HT-29 (cell line): ENCODE data around the gene PLCXD1. TPM values are rescaled to one million over a fixed set of nuclear protein-coding genes. Genes with fewer than 3 reads are reported as not detected.
"Not testable (repeated sequence)": the region's sequence is repeated elsewhere in the genome, so short reads cannot be mapped to it uniquely, and the experiment has no call there.

Source experiments
- DNase-seq: peaks from one replicate; pipeline ENCODE4 v3.0.0-alpha.2; 2015; ENCODE audit warnings: low spot score
- total RNA-seq: library from RNA; depleted of rRNA; stranded (reverse); fragments of >200 nt; shearing (Covaris generic); gene quantifications from 2 replicates; pipeline ENCODE4 v1.2.3, GENCODE V29; 2014

Gene PLCXD1
- total RNA-seq, 1 experiment from 2014 or later = 58.2 TPM

DNA sequence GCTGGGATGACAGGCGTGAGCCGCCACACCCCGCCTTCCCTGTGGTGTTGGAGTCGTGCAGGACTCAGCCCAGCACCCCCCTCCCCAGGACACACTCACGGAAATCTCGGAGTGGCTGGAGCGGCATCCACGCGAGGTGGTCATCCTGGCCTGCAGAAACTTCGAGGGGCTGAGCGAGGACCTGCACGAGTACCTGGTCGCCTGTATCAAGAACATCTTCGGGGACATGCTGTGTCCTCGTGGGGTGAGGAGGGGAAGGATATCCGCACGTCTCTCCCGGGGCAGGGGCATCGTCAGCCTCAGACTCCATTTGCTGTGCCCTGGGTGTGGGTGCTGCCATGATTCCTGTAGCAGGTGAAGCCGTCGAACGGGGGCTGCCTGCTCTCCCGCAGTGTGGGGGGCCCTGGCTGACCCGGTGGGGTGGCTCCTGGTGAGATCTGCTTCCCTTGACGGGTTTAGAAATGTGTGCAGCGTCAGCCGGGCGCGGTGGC is 10.3 kb downstream of the PLCXD1 start:
- no peak for DNase-seq

DNA sequence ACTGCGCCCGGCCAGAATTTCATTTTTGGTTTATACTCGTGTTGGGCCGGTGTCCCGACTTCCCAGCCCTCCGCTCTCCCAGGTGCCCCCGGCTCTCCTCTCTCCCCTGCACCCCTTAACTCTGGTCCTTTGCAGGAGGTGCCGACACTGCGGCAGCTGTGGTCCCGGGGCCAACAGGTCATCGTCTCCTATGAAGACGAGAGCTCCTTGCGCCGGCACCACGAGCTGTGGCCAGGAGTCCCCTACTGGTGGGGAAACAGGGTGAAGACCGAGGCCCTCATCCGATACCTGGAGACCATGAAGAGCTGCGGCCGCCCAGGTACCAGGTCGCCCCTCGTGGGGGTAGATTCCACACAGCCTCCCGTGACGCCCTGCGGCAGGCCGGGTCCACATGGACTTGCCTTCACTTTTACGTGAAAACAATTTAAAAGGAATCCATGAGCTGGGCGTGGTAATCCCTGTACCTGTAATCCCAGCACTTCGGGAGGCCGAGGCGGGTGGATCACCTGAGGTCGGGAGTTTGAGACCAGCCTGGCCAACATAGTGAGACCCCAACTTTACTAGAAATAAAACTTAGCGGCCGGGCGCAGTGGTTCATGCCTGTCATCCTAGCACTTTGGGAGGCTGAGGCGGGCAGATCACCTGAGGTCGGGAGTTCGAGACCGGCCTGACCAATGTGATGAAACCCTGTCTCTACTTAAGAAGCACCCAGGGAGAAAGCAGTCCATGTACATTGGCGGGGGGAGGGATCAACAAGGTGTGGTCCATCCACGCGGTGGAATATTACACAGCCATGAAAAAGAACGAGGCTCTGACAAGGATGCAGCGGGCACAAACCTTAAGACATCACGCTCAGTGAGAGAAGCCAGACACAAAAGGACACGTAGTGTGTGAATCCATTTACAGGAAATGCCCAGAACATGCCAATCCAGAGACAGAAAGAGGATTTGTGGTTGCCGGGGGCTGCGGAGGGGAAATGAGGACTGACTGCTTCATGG is 12.0 kb downstream of the PLCXD1 start:
- no peak for DNase-seq

DNA sequence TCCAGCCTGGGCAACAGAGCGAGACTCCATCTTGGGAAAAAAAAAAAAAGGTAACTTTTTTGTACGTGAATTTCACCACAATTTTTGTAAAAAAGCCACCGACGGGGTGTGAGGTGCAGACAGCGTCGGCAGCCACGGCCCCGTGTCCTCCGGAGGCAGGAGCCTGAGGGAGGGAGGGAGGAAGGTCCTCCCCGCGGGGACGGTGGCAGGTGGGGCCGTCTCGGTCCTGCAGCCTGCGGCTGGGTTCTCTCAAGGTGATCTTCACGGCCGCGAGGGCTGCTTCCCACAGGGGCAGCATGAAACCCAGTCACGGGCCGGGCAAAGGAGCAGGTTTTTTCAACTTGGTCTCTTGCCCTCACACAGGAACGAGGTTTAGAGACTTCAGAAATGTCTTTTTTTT is 14.0 kb downstream of the PLCXD1 start:
- DNase-seq = no peak

DNA sequence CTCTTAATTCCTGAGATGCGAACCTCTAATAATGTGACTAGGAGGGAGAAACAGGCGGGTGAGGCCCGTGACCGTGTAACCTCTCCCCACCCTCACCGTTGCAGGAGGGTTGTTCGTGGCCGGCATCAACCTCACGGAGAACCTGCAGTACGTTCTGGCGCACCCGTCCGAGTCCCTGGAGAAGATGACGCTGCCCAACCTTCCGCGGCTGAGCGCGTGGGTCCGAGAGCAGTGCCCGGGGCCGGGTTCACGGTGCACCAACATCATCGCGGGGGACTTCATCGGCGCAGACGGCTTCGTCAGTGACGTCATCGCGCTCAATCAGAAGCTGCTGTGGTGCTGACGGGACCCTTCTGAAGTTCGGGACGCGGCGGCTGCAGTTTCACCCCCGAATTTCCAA is 17.8 kb downstream of the PLCXD1 start:
- DNase-seq = no peak

- DNase-seq = no peak
Observed at GRCh38 chrX:300334-300733, 19.2 kb downstream of the PLCXD1 start.

- DNase-seq = no peak
Observed at GRCh38 chrX:302975-303374, 21.8 kb downstream of the PLCXD1 start.

- DNase-seq = not testable (repeated sequence)
Observed at GRCh38 chrX:305781-306613, 24.8 kb downstream of the PLCXD1 start.

DNA sequence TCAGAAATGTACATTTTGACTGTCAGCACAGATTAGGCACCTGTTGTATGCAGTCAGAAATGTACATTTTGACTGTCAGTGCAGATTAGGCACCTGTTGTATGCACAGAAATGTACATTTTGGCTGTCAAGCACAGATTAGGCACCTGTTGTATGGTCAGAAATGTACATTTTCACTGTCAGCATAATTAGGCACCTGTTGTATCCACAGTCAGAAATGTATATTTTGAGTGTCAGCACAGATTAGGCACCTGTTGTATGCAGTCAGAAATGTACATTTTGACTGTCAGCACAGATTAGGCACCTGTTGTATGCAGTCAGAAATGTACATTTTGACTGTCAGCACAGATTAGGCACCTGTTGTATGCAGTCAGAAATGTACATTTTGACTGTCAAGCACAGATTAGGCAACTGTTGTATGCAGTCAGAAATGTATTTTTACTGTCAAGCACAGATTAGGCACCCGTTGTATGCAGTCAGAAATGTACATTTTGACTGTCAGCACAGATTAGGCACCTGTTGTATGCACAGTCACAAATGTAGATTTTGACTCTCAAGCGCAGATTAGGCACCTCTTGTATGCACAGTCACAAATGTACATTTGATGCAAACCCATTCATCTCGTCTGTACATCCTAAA is 25.6 kb downstream of the PLCXD1 start:
- DNase-seq = not testable (repeated sequence)

- no peak for DNase-seq
Observed at GRCh38 chrX:307261-308111, 26.3 kb downstream of the PLCXD1 start.

DNA sequence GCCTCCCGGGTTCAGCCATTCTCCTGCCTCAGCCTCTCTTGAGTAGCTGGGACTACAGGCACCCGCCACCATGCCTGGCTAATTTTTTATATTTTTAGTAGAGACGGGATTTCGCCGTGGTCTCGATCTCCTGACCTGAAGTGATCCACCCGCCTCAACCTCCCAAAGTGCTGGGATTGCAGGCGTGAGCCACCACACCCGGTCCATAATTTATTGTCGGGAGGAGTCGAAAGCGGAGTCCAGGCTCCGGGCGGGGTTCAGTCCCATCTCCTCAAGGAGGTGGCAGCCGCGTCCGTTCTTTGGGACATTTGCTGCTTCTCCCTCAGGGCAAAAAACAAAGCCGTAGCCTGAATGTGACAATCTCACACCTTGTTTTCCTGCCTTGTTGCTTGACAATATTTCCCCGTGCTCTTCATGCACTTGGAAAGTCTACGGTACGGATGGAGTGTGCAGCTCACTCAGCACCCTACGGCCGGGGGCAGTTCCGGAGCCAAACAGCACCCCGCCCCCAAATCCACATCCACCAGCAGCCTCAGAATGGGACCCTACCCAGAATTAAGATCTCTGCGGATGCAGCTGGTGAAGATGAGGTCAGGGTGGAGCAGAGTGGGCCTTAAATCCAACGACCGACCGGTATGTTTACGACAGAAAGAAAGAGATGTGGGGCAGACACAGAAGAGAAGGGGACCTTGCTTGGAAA is 27.8 kb downstream of the PLCXD1 start:
- no peak for DNase-seq

DNA sequence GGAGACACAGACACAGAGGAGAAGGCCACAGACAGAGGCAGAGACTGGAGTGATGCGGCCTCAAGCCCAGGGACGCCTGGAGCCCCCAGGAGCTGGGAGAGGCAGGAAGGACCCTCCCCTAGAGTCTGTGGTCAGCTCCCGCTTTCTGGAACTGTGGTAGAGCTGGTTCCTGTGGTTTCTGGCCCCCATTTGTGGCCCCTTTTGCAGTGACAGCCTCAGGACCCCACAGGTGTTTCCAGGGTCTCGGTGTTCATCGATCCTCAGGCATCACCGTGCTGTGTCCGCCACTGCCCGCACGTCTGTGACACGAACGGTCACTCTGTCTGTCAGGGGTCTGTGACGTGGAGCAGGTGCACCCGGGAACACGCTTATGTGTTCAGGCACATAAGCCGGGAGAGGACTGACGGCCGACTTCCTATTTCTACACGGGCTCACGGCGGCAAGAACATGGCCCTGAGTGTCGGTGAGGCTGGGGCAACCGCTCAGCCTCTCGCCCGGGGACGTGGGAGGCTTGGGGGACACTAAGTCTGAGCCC is 29.5 kb downstream of the PLCXD1 start:
- DNase-seq = no peak

DNA sequence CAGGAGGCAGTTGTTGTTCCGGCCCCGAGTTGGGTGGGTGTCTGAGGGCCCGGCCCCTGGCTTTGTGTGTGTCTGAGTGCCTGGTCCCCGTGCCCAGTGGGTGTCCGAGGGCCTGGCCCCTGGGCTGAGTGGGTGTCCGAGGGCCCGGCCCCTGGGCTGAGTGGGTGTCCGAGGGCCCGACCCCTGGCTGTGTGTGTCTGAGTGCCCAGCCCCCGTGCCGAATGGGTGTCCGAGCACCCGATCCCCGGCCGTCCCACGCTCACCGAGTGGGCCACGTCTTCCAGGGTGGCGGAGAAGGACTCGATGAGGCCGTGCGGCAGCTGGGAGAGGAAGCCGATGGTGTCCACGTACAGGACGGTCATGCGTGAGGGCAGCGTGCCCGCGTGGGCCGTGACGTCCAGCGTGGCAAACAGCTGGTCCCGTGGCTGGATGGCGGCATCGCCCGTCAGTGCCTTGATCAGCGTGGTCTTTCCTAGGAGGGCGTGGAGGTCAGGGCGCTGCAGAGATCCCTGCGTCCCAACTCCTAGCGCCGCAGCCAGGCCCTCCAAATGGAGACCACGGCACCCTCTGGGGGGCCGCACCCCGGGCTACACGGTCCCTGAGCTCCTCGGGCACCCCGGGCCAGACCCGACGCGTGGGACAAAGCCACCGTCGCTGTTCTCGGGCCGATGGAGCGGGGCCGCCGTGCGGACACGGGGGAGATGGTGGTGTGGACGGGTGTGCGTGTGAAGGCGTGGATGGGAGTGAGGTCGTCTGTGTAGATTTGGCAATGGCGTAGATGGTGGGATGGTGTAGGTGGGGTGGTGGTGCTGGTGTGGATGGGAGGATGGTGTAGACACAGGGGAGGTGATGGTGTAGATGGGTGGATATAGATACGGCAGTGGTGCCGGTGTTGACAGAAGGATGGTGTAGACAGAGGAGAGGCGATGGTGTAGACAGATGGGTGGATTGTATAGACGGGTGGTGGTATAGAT is 30.3 kb downstream of the PLCXD1 start:
- no peak for DNase-seq

GRCh38 chrX:312621-313331 is 31.6 kb downstream of the PLCXD1 start:
- DNase-seq = no peak

- no peak for DNase-seq
Observed at GRCh38 chrX:313546-313945, 32.4 kb downstream of the PLCXD1 start.

DNA sequence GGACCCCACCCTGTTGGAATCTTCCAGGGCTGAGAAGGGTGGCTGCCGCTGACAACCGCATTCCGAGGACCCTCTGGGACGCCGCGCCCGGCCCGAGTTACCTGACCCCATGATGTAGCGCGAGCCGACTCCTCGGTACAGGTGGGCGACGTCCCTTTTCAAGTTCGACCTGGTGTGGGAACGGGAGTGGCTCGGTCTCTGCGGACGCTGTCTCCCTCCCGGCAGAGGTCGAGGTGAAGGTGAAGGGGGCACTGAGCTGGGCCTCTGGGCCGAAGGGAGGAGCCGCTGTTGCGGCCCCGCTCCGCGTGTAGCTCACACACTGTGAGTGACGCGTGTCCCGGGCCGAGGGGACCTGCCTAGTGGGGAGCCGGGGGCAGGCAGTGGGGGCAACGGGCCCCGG is 32.9 kb downstream of the PLCXD1 start:
- DNase-seq = no peak

DNA sequence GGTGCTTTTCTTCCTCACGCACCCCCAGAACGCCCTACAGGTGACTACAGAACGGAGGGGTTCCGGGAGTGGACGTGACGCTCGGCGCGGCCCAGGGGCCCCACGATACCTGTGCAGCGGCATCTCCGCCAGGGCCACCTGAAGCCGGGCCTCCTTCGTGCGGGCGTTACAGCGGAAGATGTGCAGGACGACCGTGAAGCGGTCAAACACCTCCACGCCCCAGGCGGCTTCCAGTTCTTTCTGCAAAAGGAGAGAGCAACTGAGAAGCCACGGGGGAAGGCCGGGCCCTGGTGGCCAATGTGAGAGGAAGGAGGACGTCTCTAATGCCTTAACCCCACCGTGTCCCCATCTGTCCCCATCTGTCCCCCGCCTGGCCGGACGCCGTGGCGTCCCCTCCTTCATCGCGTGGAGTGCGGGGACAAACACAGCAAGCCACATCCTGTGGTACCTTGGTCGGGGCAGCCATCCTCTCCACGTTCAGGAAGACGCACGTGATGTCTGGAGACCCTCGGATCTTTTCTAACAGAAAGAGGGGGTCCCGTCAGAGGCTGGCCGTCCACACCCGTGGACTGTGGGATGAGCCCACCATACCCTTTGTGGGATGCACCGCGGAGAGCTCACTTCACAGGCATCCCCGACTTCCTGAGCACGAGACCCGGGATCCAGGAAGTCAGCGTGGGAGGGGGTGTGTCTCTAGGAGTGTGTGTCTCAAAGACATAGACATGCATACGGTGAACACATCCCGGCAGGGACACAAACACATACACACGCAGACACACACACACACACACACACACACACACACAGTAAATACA is 33.8 kb downstream of the PLCXD1 start:
- no peak for DNase-seq
